Suprapubic skin (tissue), 4 donors: Measurements from ENCODE around the gene KCNK16. TPM values are rescaled to one million over a fixed set of nuclear protein-coding genes. Genes with fewer than 3 reads are reported as not detected.

Source experiments
- DNase-seq, 2 donors: peaks; one replicate each; pipeline ENCODE4 v3.0.0-alpha.2; 2019; ENCODE audit warnings: low spot score in 2 of 2
- H3K27ac ChIP-seq: fragments of 200-600 bp; sonication (generic); one replicate; pipeline ENCODE4 v1.5.1; 2019
- H3K27me3 ChIP-seq: fragments of 200-600 bp; sonication (generic); one replicate; pipeline ENCODE4 v1.5.1; 2019
- H3K36me3 ChIP-seq: fragments of 200-600 bp; sonication (generic); one replicate; pipeline ENCODE4 v1.5.1; 2019
- H3K4me1 ChIP-seq: fragments of 200-600 bp; sonication (generic); one replicate; pipeline ENCODE4 v1.5.1; 2019
- H3K4me3 ChIP-seq: fragments of 200-600 bp; sonication (generic); one replicate; pipeline ENCODE4 v1.5.1; 2019; ENCODE audit warnings: mild to moderate bottlenecking
- H3K9me3 ChIP-seq: fragments of 200-600 bp; sonication (generic); one replicate; pipeline ENCODE4 v1.5.1; 2019
- CTCF ChIP-seq, 2 donors: fragments of 200-600 bp in 1 of 2; fragments of 450-650 bp in 1 of 2; sonication (generic) in 1 of 2; IDR thresholded peaks; one replicate each; pipeline ENCODE4 v1.5.1; 2016 to 2019; ENCODE audit warnings: antibody characterized with exemption in 2 of 2, mild to moderate bottlenecking in 1 of 2, moderate library complexity in 1 of 2
- EP300 ChIP-seq: sonication (generic); formaldehyde crosslinking; IDR thresholded peaks from one replicate; pipeline ENCODE4 v1.6.1; 2017; ENCODE audit warnings: antibody characterized with exemption
- POLR2A ChIP-seq, 2 donors: fragments of 450-650 bp; IDR thresholded peaks; one replicate each; pipeline ENCODE4 v1.6.1; 2017; ENCODE audit warnings: antibody characterized with exemption in 2 of 2, mild to moderate bottlenecking in 2 of 2, moderate library complexity in 2 of 2
- POLR2AphosphoS5 ChIP-seq, 3 donors: sonication (generic); formaldehyde crosslinking; IDR thresholded peaks; one replicate each; pipeline ENCODE4 v1.6.1; 2017; ENCODE audit warnings: antibody characterized with exemption in 3 of 3
- WGBS: methylation state at CpG from one replicate; pipeline ENCODE4 v1.1.5; 2018; 5-methylcytosine and 5-hydroxymethylcytosine counted together
- total RNA-seq, 4 donors: library from RNA; depleted of rRNA; stranded (reverse); fragments of >200 nt; gene quantifications; one replicate each; pipeline ENCODE4 v1.1.0, GENCODE V29; 2016

KCNK16 gene
- total RNA-seq, 4 donors from 2014 or later = not detected

GRCh38 chr6:39341352-39341751, 18.9 kb upstream of the KCNK16 start:
- 91% methylated on average over 3 of the region's 3 CpGs for WGBS
- H3K4me1 ChIP-seq = peaks cover 13% of the 10 kb centered on the region
- no peaks in the 10 kb centered on the region for H3K27me3 ChIP-seq
- no peak for DNase-seq
- TF ChIP-seq CTCF (IDR thresholded peaks at IDR 0.05) = no peak
- TF ChIP-seq POLR2AphosphoS5 (IDR thresholded peaks at IDR 0.05) = no peak
- no peak for TF ChIP-seq POLR2A (IDR thresholded peaks at IDR 0.05)
- no peak for TF ChIP-seq EP300
- no peak overlapping the region for H3K27ac ChIP-seq
- no peak overlapping the region for H3K4me3 ChIP-seq
- H3K36me3 ChIP-seq = no peaks in the 10 kb centered on the region
- H3K9me3 ChIP-seq = no peaks in the 10 kb centered on the region

GRCh38 chr6:39339868-39340550, 17.5 kb upstream of the KCNK16 start:
- no peak for DNase-seq
- TF ChIP-seq CTCF (IDR thresholded peaks at IDR 0.05) (no peak), POLR2A (IDR thresholded peaks at IDR 0.05) (no peak), EP300 (no peak), POLR2AphosphoS5 (IDR thresholded peaks at IDR 0.05) (no peak)
- Histone ChIP-seq H3K36me3 (no peaks in the 10 kb centered on the region), H3K4me3 (no peak overlapping the region), H3K27ac (no peak overlapping the region), H3K27me3 (no peaks in the 10 kb centered on the region), H3K4me1 (peaks cover 13% of the 10 kb centered on the region), H3K9me3 (no peaks in the 10 kb centered on the region)
- 46% methylated on average over 7 of the region's 10 CpGs for WGBS

GRCh38 chr6:39339096-39339867, 16.8 kb upstream of the KCNK16 start:
- WGBS = 70% methylated on average over 9 of the region's 9 CpGs

GRCh38 chr6:39338397-39338796, 15.9 kb upstream of the KCNK16 start:
- Histone ChIP-seq H3K36me3 (no peaks in the 10 kb centered on the region), H3K9me3 (no peaks in the 10 kb centered on the region), H3K27ac (no peak overlapping the region), H3K27me3 (no peaks in the 10 kb centered on the region), H3K4me1 (peaks cover 13% of the 10 kb centered on the region), H3K4me3 (no peak overlapping the region)
- TF ChIP-seq POLR2A (IDR thresholded peaks at IDR 0.05) (no peak), CTCF (IDR thresholded peaks at IDR 0.05) (no peak), EP300 (no peak), POLR2AphosphoS5 (IDR thresholded peaks at IDR 0.05) (no peak)
- WGBS = 68% methylated on average over 5 of the region's 5 CpGs
- no peak for DNase-seq

More at GRCh38 chr6:39339096-39339867, 16.8 kb upstream of the KCNK16 start:
- Histone ChIP-seq H3K4me3 (no peak overlapping the region), H3K9me3 (no peaks in the 10 kb centered on the region), H3K36me3 (no peaks in the 10 kb centered on the region), H3K4me1 (peaks cover 13% of the 10 kb centered on the region), H3K27ac (no peak overlapping the region), H3K27me3 (no peaks in the 10 kb centered on the region)
- no peak for DNase-seq
- TF ChIP-seq POLR2A (IDR thresholded peaks at IDR 0.05) (no peak), EP300 (no peak), POLR2AphosphoS5 (IDR thresholded peaks at IDR 0.05) (no peak), CTCF (IDR thresholded peaks at IDR 0.05) (no peak)
